GM18909 (cell line): Measurements from ENCODE around the gene VWC2L.

Experiments used
- ATAC-seq: cut with Tn5 transposase; IDR thresholded peaks from one replicate; pipeline ENCODE4 v1.9.1; 2021; ENCODE audit warnings: mild to moderate bottlenecking; ENCODE audit not compliant: unreplicated experiment, poor library complexity

Gene VWC2L

GRCh38 chr2:214533541-214533940, 122.7 kb downstream of the VWC2L start:
- ATAC-seq: no peak

- ATAC-seq: no peak
Measured at GRCh38 chr2:214536625-214537024, 125.8 kb downstream of the VWC2L start.

GRCh38 chr2:214537929-214538328, 127.1 kb downstream of the VWC2L start:
- ATAC-seq: no peak

- no peak for ATAC-seq
Measured at GRCh38 chr2:214542295-214542694, 131.4 kb downstream of the VWC2L start.

- ATAC-seq: no peak
Measured at GRCh38 chr2:214542866-214543265, 132.0 kb downstream of the VWC2L start.

- ATAC-seq: no peak
Measured at GRCh38 chr2:214543386-214543955, 132.6 kb downstream of the VWC2L start.

- ATAC-seq: no peak
Measured at GRCh38 chr2:214545898-214546542, 135.2 kb downstream of the VWC2L start.

- ATAC-seq: no peak
Measured at GRCh38 chr2:214547931-214548330, 137.1 kb downstream of the VWC2L start.

- ATAC-seq: no peak
Measured at GRCh38 chr2:214549946-214550345, 139.1 kb downstream of the VWC2L start.

GRCh38 chr2:214550786-214551185, 139.9 kb downstream of the VWC2L start:
- no peak for ATAC-seq

GRCh38 chr2:214557884-214558283, 147.0 kb downstream of the VWC2L start:
- ATAC-seq: no peak

GRCh38 chr2:214558341-214558740, 147.5 kb downstream of the VWC2L start:
- no peak for ATAC-seq

- ATAC-seq: no peak
Measured at GRCh38 chr2:214560176-214560575, 149.3 kb downstream of the VWC2L start.

GRCh38 chr2:214560618-214561190, 149.8 kb downstream of the VWC2L start:
- ATAC-seq: no peak

GRCh38 chr2:214565246-214565645, 154.4 kb downstream of the VWC2L start:
- no peak for ATAC-seq

- ATAC-seq: no peak
Measured at GRCh38 chr2:214566457-214566856, 155.6 kb downstream of the VWC2L start.

- ATAC-seq: no peak
Measured at GRCh38 chr2:214569419-214570035, 158.7 kb downstream of the VWC2L start.

- ATAC-seq: no peak
Measured at GRCh38 chr2:214574084-214574781, 163.4 kb downstream of the VWC2L start.

GRCh38 chr2:214575030-214575429, 164.2 kb downstream of the VWC2L start:
- ATAC-seq: no peak

- ATAC-seq: no peak
Measured at GRCh38 chr2:214575465-214575864, 164.6 kb downstream of the VWC2L start.

GRCh38 chr2:214577769-214578168, 166.9 kb downstream of the VWC2L start:
- ATAC-seq: no peak
